Measurements from ENCODE around the gene CCNB2.
"Not testable (repeated sequence)": the region's sequence is repeated elsewhere in the genome, so short reads cannot be mapped to it uniquely, and the experiment has no call there.

Gene CCNB2

DNA sequence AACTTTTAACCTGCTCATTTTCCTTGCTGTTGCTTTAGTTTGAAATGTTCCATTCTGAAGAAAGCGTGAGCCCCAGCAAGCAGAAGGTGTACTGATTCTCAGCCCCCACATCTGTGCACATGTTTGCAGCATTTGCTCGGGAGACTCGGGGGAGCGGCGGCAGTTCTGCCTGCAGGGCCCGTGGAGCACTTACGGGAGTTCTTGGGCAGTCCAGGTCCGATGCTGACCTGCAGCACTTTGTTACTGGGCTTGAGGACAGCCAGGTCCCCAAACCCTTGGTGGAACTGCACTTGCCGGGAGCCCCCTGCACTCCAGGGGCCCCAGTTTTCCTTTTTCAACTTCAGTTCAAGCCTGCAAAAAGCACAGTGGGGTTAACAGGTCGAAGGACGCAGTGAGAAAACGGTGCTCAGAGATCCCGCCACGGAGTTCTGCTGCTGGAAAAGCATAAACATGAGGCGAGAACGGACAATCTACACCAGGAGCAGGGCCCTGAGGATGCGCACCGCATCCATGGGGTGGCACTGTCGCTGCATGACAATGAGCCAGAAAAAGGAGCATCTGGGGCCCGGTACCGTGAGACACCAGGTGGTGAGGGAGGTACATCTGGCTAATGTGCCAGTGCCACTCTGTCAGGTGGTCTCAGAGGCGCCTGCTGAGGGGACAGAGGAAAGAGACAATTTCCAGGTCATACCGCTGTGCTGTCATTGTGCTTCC, 56.1 kb downstream of the CCNB2 start:
- no peak overlapping the region for H3K4me3 ChIP-seq (ENCODE audit: low read depth, low read length)
- peak; percentile 46 for DNase-seq (ENCODE audit: low read depth)
- TF ChIP-seq, protein P1, sequence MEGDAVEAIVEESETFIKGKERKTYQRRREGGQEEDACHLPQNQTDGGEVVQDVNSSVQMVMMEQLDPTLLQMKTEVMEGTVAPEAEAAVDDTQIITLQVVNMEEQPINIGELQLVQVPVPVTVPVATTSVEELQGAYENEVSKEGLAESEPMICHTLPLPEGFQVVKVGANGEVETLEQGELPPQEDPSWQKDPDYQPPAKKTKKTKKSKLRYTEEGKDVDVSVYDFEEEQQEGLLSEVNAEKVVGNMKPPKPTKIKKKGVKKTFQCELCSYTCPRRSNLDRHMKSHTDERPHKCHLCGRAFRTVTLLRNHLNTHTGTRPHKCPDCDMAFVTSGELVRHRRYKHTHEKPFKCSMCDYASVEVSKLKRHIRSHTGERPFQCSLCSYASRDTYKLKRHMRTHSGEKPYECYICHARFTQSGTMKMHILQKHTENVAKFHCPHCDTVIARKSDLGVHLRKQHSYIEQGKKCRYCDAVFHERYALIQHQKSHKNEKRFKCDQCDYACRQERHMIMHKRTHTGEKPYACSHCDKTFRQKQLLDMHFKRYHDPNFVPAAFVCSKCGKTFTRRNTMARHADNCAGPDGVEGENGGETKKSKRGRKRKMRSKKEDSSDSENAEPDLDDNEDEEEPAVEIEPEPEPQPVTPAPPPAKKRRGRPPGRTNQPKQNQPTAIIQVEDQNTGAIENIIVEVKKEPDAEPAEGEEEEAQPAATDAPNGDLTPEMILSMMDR (conservative IDR thresholded peaks at IDR 0.05; ENCODE audit: low read depth, low read length) = peak; percentile 77

GRCh38 chr15:59162080-59162479, 57.1 kb downstream of the CCNB2 start:
- H3K4me3 ChIP-seq (ENCODE audit: low read depth, low read length); DNase-seq (ENCODE audit: low read depth): not testable (repeated sequence)

GRCh38 chr15:59165726-59166125, 60.8 kb downstream of the CCNB2 start:
- peak; percentile 57 for DNase-seq (ENCODE audit: low read depth)
- no peak overlapping the region for H3K4me3 ChIP-seq (ENCODE audit: low read depth, low read length)
- TF ChIP-seq, protein P1 (conservative IDR thresholded peaks at IDR 0.05; ENCODE audit: low read depth, low read length) = no peak

DNA sequence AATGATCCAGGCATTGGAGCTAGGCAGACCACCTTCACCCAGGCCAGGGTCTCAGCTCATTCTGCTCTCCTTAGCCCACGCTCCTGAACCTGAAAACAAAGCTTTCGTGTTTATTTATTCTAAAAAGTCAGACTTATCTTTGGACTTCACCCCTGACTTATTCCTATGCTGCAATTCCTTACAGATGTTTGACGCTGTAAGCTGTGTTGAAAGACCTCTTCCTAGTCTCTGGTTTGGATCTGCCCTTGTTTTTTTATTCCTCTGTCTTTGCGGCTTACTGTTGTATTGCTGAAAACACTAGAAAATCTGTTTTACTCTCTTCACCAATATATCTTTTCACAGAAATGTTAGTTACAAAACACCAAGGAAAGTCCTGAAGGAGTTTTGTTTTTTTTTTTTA, 61.2 kb downstream of the CCNB2 start:
- peak; percentile 80 for DNase-seq (ENCODE audit: low read depth)
- H3K4me3 ChIP-seq (ENCODE audit: low read depth, low read length) = no peak overlapping the region
- TF ChIP-seq, protein P1 (conservative IDR thresholded peaks at IDR 0.05; ENCODE audit: low read depth, low read length) = no peak

DNA sequence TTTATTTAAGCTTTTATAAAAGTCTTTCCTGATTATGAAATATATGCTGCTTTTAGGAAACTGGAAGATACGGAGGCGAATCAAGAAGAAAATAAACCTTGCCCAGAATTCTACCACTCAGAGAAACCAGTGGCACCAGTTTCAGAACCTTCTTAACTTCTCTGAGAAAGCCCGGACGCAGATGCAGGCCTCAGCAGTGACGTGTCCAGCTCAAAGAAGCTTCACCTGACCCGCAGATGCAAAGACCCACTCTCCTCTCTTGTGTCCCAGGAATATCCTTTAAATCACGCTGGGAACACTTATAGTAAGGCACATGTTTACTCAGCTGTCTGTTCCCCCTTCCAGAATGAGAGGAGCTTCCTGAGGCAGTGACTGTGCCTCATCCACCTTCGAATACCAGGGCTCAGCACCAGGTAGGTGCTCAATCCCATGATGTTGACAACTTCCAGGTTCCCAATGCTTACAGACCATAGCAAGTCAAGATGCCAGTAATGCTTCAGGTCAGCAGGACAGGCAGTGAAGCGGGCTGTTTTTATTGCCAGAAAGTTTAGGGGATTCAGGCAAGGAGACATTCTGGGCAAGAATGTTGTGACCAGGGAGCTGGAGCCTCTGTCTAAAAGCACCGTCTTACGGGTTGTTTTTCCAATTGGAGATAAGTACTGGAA, 61.8 kb downstream of the CCNB2 start:
- TF ChIP-seq, protein P1 (conservative IDR thresholded peaks at IDR 0.05; ENCODE audit: low read depth, low read length) = no peak
- DNase-seq (ENCODE audit: low read depth) = no peak
- H3K4me3 ChIP-seq (ENCODE audit: low read depth, low read length) = no peak overlapping the region

GRCh38 chr15:59168536-59168935, 63.6 kb downstream of the CCNB2 start:
- no peak overlapping the region for H3K4me3 ChIP-seq (ENCODE audit: low read depth, low read length)
- TF ChIP-seq, protein P1 (conservative IDR thresholded peaks at IDR 0.05; ENCODE audit: low read depth, low read length) = no peak

DNA sequence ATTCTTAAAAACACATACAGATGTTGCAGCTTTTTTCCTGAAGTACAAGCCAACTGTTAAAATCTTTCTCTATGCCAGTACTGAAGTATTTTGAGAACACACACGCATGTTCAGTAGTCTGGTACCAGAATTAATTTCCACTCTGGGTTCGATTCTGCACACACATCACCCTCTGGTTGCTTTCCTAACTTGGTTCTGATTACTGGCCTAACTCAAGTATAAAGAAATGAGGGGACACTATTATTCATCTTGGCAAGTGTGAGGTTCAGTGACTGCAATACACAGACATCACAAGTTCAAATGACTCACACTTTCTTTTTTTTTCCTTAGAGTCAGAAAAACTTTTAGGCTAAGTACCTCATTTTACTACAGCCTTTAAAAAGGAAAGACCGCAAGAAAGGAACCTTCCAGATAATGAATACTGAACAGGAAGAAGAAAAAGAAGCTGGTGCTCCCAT, 64.3 kb downstream of the CCNB2 start:
- DNase-seq (ENCODE audit: low read depth) = peak; percentile 89
- TF ChIP-seq, protein P1 (conservative IDR thresholded peaks at IDR 0.05; ENCODE audit: low read depth, low read length) = no peak
- H3K4me3 ChIP-seq (ENCODE audit: low read depth, low read length) = no peak overlapping the region

More at GRCh38 chr15:59168536-59168935, 63.6 kb downstream of the CCNB2 start:
- peak; percentile 80 for DNase-seq (ENCODE audit: low read depth)
